Limb (tissue), 2 donors: ENCODE results near the gene ITPR1.
A peak's percentile ranks its signal among the peaks of the same experiment; 100 is the strongest.

Experiments used
- DNase-seq, 2 donors: peaks; one replicate each; pipeline ENCODE4 v3.0.0-alpha.2; 2016; ENCODE audit errors: extremely low spot score in 2 of 2

The ITPR1 gene

GRCh38 chr3:4509043-4509442 lies 15.9 kb downstream of the ITPR1 start:
- DNase-seq, result no peak

- no peak for DNase-seq
These were observed 17.0 kb downstream of the ITPR1 start for GRCh38 chr3:4509983-4510755.

GRCh38 chr3:4511491-4512262 lies 18.5 kb downstream of the ITPR1 start:
- DNase-seq, result no peak

GRCh38 chr3:4512895-4513616 lies 19.9 kb downstream of the ITPR1 start:
- no peak for DNase-seq

- DNase-seq, result no peak
These were observed 21.2 kb downstream of the ITPR1 start for GRCh38 chr3:4514321-4514720.

- no peak for DNase-seq
These were observed 21.8 kb downstream of the ITPR1 start for GRCh38 chr3:4514916-4515315.

GRCh38 chr3:4515916-4516579 lies 22.9 kb downstream of the ITPR1 start:
- DNase-seq, result peak in 1 of 2 donors; percentile 58

GRCh38 chr3:4517093-4517492 lies 23.9 kb downstream of the ITPR1 start:
- no peak for DNase-seq

GRCh38 chr3:4517643-4518311 lies 24.6 kb downstream of the ITPR1 start:
- DNase-seq, result no peak

- no peak for DNase-seq
These were observed 27.1 kb downstream of the ITPR1 start for GRCh38 chr3:4520033-4520816.

- no peak for DNase-seq
These were observed 29.8 kb downstream of the ITPR1 start for GRCh38 chr3:4522947-4523346.

- DNase-seq, result peak in 1 of 2 donors; percentile 60
These were observed 30.9 kb downstream of the ITPR1 start for GRCh38 chr3:4523710-4524698.

- no peak for DNase-seq
These were observed 32.5 kb downstream of the ITPR1 start for GRCh38 chr3:4525560-4526223.

GRCh38 chr3:4528320-4528719 lies 35.2 kb downstream of the ITPR1 start:
- no peak for DNase-seq

GRCh38 chr3:4528819-4529600 lies 35.9 kb downstream of the ITPR1 start:
- DNase-seq, result no peak

GRCh38 chr3:4529876-4530588 lies 36.9 kb downstream of the ITPR1 start:
- DNase-seq, result no peak

GRCh38 chr3:4531478-4532025 lies 38.4 kb downstream of the ITPR1 start:
- DNase-seq, result no peak
